ENCODE data around the gene DHX38.

The DHX38 gene

GRCh38 chr16:72104905-72105304, 11.3 kb downstream of the DHX38 start:
- no peak for TF ChIP-seq EZH2 (IDR thresholded peaks at IDR 0.05)
- TF ChIP-seq POLR2AphosphoS5 (IDR thresholded peaks at IDR 0.05; ENCODE audit: borderline replicate concordance, low read depth, low read length): no peak
- TF ChIP-seq FOXP2 (optimal IDR thresholded peaks at IDR 0.05; ENCODE audit: control extremely low read depth, extremely low read length, insufficient read depth): no peak
- Histone ChIP-seq H3K9ac (ENCODE audit: insufficient read length) (no peak overlapping the region), H3K27ac (no peak overlapping the region), H3K4me3 (no peak overlapping the region), H3K36me3 (ENCODE audit: insufficient read depth, low read length) (peaks cover 29% of the 10 kb centered on the region; the same call in 1 of the 2 replicates), H3K9me3 (ENCODE audit: low read depth, low read length) (no peaks in the 10 kb centered on the region)
- no peak for DNase-seq (ENCODE audit: low read depth, low spot score)

- no peak overlapping the region for H3K27ac ChIP-seq
- no peak for DNase-seq (ENCODE audit: low read depth, low spot score)
- peaks cover 31% of the 10 kb centered on the region; the same call in 1 of the 2 replicates for H3K36me3 ChIP-seq (ENCODE audit: insufficient read depth, low read length)
- H3K9me3 ChIP-seq (ENCODE audit: low read depth, low read length): no peaks in the 10 kb centered on the region
- TF ChIP-seq EZH2 (IDR thresholded peaks at IDR 0.05): no peak
- no peak for TF ChIP-seq FOXP2 (optimal IDR thresholded peaks at IDR 0.05; ENCODE audit: control extremely low read depth, extremely low read length, insufficient read depth)
- TF ChIP-seq POLR2AphosphoS5 (IDR thresholded peaks at IDR 0.05; ENCODE audit: borderline replicate concordance, low read depth, low read length): no peak
- no peak overlapping the region for H3K4me3 ChIP-seq
- no peak overlapping the region for H3K9ac ChIP-seq (ENCODE audit: insufficient read length)
Observed at GRCh38 chr16:72105978-72106377, 12.3 kb downstream of the DHX38 start.

- TF ChIP-seq EZH2 (IDR thresholded peaks at IDR 0.05): no peak
- TF ChIP-seq FOXP2 (optimal IDR thresholded peaks at IDR 0.05; ENCODE audit: control extremely low read depth, extremely low read length, insufficient read depth): no peak
- TF ChIP-seq POLR2AphosphoS5 (IDR thresholded peaks at IDR 0.05; ENCODE audit: borderline replicate concordance, low read depth, low read length): no peak
- peaks cover 32% of the 10 kb centered on the region; the same call in 1 of the 2 replicates for H3K36me3 ChIP-seq (ENCODE audit: insufficient read depth, low read length)
- H3K4me3 ChIP-seq: no peak overlapping the region
Observed at GRCh38 chr16:72107371-72107770, 13.7 kb downstream of the DHX38 start.

GRCh38 chr16:72108353-72109102, 14.9 kb downstream of the DHX38 start:
- peaks cover 32% of the 10 kb centered on the region; the same call in 1 of the 2 replicates for H3K36me3 ChIP-seq (ENCODE audit: insufficient read depth, low read length)
- H3K9me3 ChIP-seq (ENCODE audit: low read depth, low read length): no peaks in the 10 kb centered on the region
- no peak overlapping the region for H3K9ac ChIP-seq (ENCODE audit: insufficient read length)
- TF ChIP-seq POLR2AphosphoS5 (IDR thresholded peaks at IDR 0.05; ENCODE audit: borderline replicate concordance, low read depth, low read length) (no peak), FOXP2 (optimal IDR thresholded peaks at IDR 0.05; ENCODE audit: control extremely low read depth, extremely low read length, insufficient read depth) (no peak), EZH2 (IDR thresholded peaks at IDR 0.05) (no peak)
- DNase-seq (ENCODE audit: low read depth, low spot score): no peak
- no peak overlapping the region for H3K27ac ChIP-seq
- H3K4me3 ChIP-seq: no peak overlapping the region

More at GRCh38 chr16:72107371-72107770, 13.7 kb downstream of the DHX38 start:
- Histone ChIP-seq H3K27ac (no peak overlapping the region), H3K9ac (ENCODE audit: insufficient read length) (no peak overlapping the region), H3K9me3 (ENCODE audit: low read depth, low read length) (no peaks in the 10 kb centered on the region)
- no peak for DNase-seq (ENCODE audit: low read depth, low spot score)

GRCh38 chr16:72109300-72109699, 15.7 kb downstream of the DHX38 start:
- Histone ChIP-seq H3K9me3 (ENCODE audit: low read depth, low read length) (no peaks in the 10 kb centered on the region), H3K9ac (ENCODE audit: insufficient read length) (no peak overlapping the region), H3K27ac (no peak overlapping the region), H3K36me3 (ENCODE audit: insufficient read depth, low read length) (peaks cover 32% of the 10 kb centered on the region; the same call in 1 of the 2 replicates), H3K4me3 (no peak overlapping the region)
- no peak for TF ChIP-seq EZH2 (IDR thresholded peaks at IDR 0.05)
- TF ChIP-seq FOXP2 (optimal IDR thresholded peaks at IDR 0.05; ENCODE audit: control extremely low read depth, extremely low read length, insufficient read depth): no peak
- no peak for TF ChIP-seq POLR2AphosphoS5 (IDR thresholded peaks at IDR 0.05; ENCODE audit: borderline replicate concordance, low read depth, low read length)
- DNase-seq (ENCODE audit: low read depth, low spot score): no peak

GRCh38 chr16:72109966-72110530, 16.4 kb downstream of the DHX38 start:
- no peak overlapping the region for H3K4me3 ChIP-seq
- H3K9ac ChIP-seq (ENCODE audit: insufficient read length): no peak overlapping the region
- peaks cover 32% of the 10 kb centered on the region; the same call in 1 of the 2 replicates for H3K36me3 ChIP-seq (ENCODE audit: insufficient read depth, low read length)
- H3K27ac ChIP-seq: no peak overlapping the region
- no peak for DNase-seq (ENCODE audit: low read depth, low spot score)
- TF ChIP-seq FOXP2 (optimal IDR thresholded peaks at IDR 0.05; ENCODE audit: control extremely low read depth, extremely low read length, insufficient read depth): no peak
- TF ChIP-seq POLR2AphosphoS5 (IDR thresholded peaks at IDR 0.05; ENCODE audit: borderline replicate concordance, low read depth, low read length): no peak
- no peak for TF ChIP-seq EZH2 (IDR thresholded peaks at IDR 0.05)
- no peaks in the 10 kb centered on the region for H3K9me3 ChIP-seq (ENCODE audit: low read depth, low read length)

- Histone ChIP-seq H3K36me3 (ENCODE audit: insufficient read depth, low read length) (peaks cover 23% of the 10 kb centered on the region; the same call in 1 of the 2 replicates), H3K9me3 (ENCODE audit: low read depth, low read length) (no peaks in the 10 kb centered on the region), H3K4me3 (no peak overlapping the region), H3K27ac (no peak overlapping the region), H3K9ac (ENCODE audit: insufficient read length) (no peak overlapping the region)
- TF ChIP-seq FOXP2 (optimal IDR thresholded peaks at IDR 0.05; ENCODE audit: control extremely low read depth, extremely low read length, insufficient read depth) (no peak), POLR2AphosphoS5 (IDR thresholded peaks at IDR 0.05; ENCODE audit: borderline replicate concordance, low read depth, low read length) (no peak), EZH2 (IDR thresholded peaks at IDR 0.05) (no peak)
- DNase-seq (ENCODE audit: low read depth, low spot score): no peak
Observed at GRCh38 chr16:72110662-72111615, 17.3 kb downstream of the DHX38 start.
